Smooth muscle cell (in vitro differentiated cells): ENCODE results near the gene OPN3. TPM values are rescaled to one million over a fixed set of nuclear protein-coding genes. Genes with fewer than 3 reads are reported as not detected.

Experiments
- DNase-seq: peaks from one replicate; lab custom pipeline; 2025; ENCODE audit not compliant: unreplicated experiment; lab: John Stamatoyannopoulos, UW
- H2AFZ ChIP-seq: fragments of 200-600 bp; sonication (generic); 2 replicates; pipeline ENCODE4 v1.6.0; 2016; ENCODE audit warnings: antibody characterized with exemption, low read depth, mild to moderate bottlenecking
- H3F3A ChIP-seq: fragments of 200-600 bp; sonication (generic); 2 replicates; pipeline ENCODE4 v1.6.0; 2017; ENCODE audit warnings: antibody characterized with exemption, low read depth
- H3K27ac ChIP-seq: fragments of 200-600 bp; sonication (generic); 2 replicates; pipeline ENCODE4 v1.5.1; 2016; ENCODE audit warnings: low read depth, mild to moderate bottlenecking
- H3K27me3 ChIP-seq: fragments of 200-600 bp; sonication (generic); 2 replicates; pipeline ENCODE4 v1.6.1; 2016; ENCODE audit warnings: low read depth, mild to moderate bottlenecking
- H3K36me3 ChIP-seq: fragments of 200-600 bp; sonication (generic); 2 replicates; pipeline ENCODE4 v1.5.1; 2016; ENCODE audit warnings: low read depth
- H3K4me1 ChIP-seq: fragments of 200-600 bp; sonication (generic); 2 replicates; pipeline ENCODE4 v1.5.1; 2016; ENCODE audit warnings: low read depth
- H3K4me2 ChIP-seq: fragments of 200-600 bp; sonication (generic); 2 replicates; pipeline ENCODE4 v1.6.0; 2016; ENCODE audit warnings: mild to moderate bottlenecking
- H3K4me3 ChIP-seq: fragments of 200-600 bp; sonication (generic); 2 replicates; pipeline ENCODE4 v1.5.1; 2016; ENCODE audit warnings: mild to moderate bottlenecking
- H3K79me2 ChIP-seq: fragments of 200-600 bp; sonication (generic); 2 replicates; pipeline ENCODE4 v1.6.0; 2016; ENCODE audit warnings: low read depth, mild to moderate bottlenecking
- H3K9ac ChIP-seq: fragments of 200-600 bp; sonication (generic); 2 replicates; pipeline ENCODE4 v1.6.0; 2016; ENCODE audit warnings: low read depth
- H3K9me3 ChIP-seq: fragments of 200-600 bp; sonication (generic); replicated peaks from 2 replicates; pipeline ENCODE4 v1.5.1; 2016; ENCODE audit warnings: low read depth
- H4K20me1 ChIP-seq: fragments of 200-600 bp; sonication (generic); 2 replicates; pipeline ENCODE4 v1.6.0; 2016; ENCODE audit warnings: low read depth
- WGBS: methylation state at CpG from one replicate; pipeline ENCODE4 v1.1.7; 2016; ENCODE audit warnings: low lambda C conversion rate; 5-methylcytosine and 5-hydroxymethylcytosine counted together
- polyA plus RNA-seq: library from polyadenylated mRNA; unstranded; fragments of >200 nt; fragmentation: Nextera tagmentation; extraction: Ambion mirVana; gene quantifications from 2 replicates; pipeline ENCODE4 v1.2.1, GENCODE V29; 2016
- total RNA-seq: library from RNA; depleted of rRNA; stranded (reverse); fragments of >200 nt; gene quantifications from 2 replicates; pipeline ENCODE4 v1.2.3, GENCODE V29; 2014
- TF ChIP-seq, protein P1 (sequence below): fragments of 200-600 bp; sonication (generic); IDR thresholded peaks from 2 replicates; pipeline ENCODE4 v1.5.1; 2017; ENCODE audit warnings: borderline replicate concordance, mild to moderate bottlenecking, antibody characterized with exemption; ENCODE audit not compliant: insufficient read depth, poor library complexity, severe bottlenecking

OPN3 gene
- total and polyA plus RNA-seq, 2 experiments from 2014 or later: 24.8 to 33.0 TPM

DNA sequence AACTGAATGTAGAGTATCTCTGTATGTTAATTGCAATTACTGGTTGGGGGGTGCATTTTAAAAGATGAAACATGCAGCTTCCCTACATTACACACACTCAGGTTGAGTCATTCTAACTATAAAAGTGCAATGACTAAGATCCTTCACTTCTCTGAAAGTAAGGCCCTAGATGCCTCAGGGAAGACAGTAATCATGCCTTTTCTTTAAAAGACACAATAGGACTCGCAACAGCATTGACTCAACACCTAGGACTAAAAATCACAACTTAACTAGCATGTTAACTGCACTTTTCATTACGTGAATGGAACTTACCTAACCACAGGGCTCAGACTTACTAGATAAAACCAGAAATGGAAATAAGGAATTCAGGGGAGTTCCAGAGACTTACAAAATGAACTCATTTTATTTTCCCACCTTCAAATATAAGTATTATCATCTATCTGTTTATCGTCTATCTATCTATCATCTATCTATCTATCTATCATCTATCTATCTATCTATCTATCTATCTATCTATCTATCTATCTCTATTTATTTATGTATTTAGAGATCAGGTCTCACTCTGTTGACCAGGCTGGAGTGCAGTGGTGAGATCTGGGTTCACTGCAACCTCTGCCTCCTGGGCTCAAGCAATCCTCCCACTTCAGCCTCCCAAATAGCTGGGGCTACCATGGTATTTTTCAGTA, 47.8 kb downstream of the OPN3 start:
- 54% methylated on average over 3 of the region's 3 CpGs for WGBS
- Histone ChIP-seq H3K9ac (peak overlapping the region; percentile 34), H3K36me3 (no peaks in the 10 kb centered on the region), H3F3A (peaks cover 3% of the 10 kb centered on the region), H3K27me3 (no peaks in the 10 kb centered on the region), H4K20me1 (no peaks in the 10 kb centered on the region), H3K9me3 (no peaks in the 10 kb centered on the region), H3K4me1 (peaks cover 4% of the 10 kb centered on the region), H2AFZ (no peak overlapping the region), H3K4me3 (no peak overlapping the region), H3K79me2 (no peaks in the 10 kb centered on the region), H3K4me2 (peak overlapping the region; percentile 19), H3K27ac (peak overlapping the region; percentile 94)
- DNase-seq: no peak
- TF ChIP-seq, protein P1, sequence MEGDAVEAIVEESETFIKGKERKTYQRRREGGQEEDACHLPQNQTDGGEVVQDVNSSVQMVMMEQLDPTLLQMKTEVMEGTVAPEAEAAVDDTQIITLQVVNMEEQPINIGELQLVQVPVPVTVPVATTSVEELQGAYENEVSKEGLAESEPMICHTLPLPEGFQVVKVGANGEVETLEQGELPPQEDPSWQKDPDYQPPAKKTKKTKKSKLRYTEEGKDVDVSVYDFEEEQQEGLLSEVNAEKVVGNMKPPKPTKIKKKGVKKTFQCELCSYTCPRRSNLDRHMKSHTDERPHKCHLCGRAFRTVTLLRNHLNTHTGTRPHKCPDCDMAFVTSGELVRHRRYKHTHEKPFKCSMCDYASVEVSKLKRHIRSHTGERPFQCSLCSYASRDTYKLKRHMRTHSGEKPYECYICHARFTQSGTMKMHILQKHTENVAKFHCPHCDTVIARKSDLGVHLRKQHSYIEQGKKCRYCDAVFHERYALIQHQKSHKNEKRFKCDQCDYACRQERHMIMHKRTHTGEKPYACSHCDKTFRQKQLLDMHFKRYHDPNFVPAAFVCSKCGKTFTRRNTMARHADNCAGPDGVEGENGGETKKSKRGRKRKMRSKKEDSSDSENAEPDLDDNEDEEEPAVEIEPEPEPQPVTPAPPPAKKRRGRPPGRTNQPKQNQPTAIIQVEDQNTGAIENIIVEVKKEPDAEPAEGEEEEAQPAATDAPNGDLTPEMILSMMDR: no peak

GRCh38 chr1:241591736-241592135, 48.4 kb downstream of the OPN3 start:
- Histone ChIP-seq H3K36me3 (no peaks in the 10 kb centered on the region), H3K9me3 (no peaks in the 10 kb centered on the region), H3K4me3 (no peak overlapping the region), H3K27me3 (no peaks in the 10 kb centered on the region), H3K9ac (peak overlapping the region; percentile 71), H3K4me2 (peak overlapping the region; percentile 19), H3K4me1 (peaks cover 4% of the 10 kb centered on the region), H3K79me2 (no peaks in the 10 kb centered on the region), H4K20me1 (no peaks in the 10 kb centered on the region), H3K27ac (peak overlapping the region; percentile 94), H3F3A (peaks cover 3% of the 10 kb centered on the region), H2AFZ (no peak overlapping the region)
- 84% methylated on average over 5 of the region's 5 CpGs for WGBS
- TF ChIP-seq, protein P1: no peak
- no peak for DNase-seq

DNA sequence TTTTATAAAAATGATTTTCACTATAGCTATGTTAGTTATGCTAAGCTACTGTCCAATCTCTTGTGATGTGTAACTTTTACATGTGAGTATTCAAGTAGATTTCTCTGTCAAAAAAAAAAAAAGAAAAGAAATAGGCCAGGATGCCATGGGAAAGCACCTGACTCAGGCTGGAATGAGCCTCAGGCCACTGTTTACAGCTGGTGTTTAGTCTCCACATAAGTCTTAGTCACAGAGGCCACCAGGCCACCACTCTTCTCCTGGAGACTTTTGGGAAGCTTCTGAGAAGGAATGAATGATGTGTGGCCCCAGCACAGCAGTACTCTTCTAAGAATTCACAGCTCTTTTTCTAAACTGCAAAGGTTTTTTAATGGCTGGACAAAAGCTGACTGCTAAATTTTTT, 48.9 kb downstream of the OPN3 start:
- Histone ChIP-seq H2AFZ (no peak overlapping the region), H3K4me3 (no peak overlapping the region), H4K20me1 (no peaks in the 10 kb centered on the region), H3K4me2 (peak overlapping the region; percentile 36), H3K27ac (peak overlapping the region; percentile 94), H3F3A (peaks cover 3% of the 10 kb centered on the region), H3K36me3 (no peaks in the 10 kb centered on the region), H3K9me3 (no peaks in the 10 kb centered on the region), H3K27me3 (no peaks in the 10 kb centered on the region), H3K79me2 (no peaks in the 10 kb centered on the region), H3K9ac (peak overlapping the region; percentile 71), H3K4me1 (peaks cover 4% of the 10 kb centered on the region)
- DNase-seq: no peak
- TF ChIP-seq, protein P1: no peak

DNA sequence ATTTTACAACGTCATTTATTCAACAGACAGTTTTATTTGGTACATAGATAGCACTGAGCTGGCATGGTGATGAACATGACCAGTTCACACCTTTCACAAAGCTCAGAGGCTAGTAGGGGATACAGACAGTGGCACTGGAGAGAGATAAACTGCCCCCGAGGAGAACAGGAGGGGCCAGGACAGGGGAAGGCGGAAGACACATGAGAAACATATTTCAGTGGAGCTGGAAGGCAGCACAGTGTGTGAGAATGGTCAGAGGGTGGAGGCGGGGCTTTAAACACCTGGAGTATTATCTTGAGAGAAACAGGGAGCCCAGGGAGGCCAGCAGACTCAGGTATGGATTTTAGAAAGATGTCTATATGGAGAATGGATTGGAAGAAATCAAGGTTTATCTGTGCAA, 49.5 kb downstream of the OPN3 start:
- H3K79me2 ChIP-seq: no peaks in the 10 kb centered on the region
- no peaks in the 10 kb centered on the region for H4K20me1 ChIP-seq
- no peak overlapping the region for H2AFZ ChIP-seq
- H3K4me3 ChIP-seq: no peak overlapping the region
- TF ChIP-seq, protein P1: no peak
- H3F3A ChIP-seq: peaks cover 3% of the 10 kb centered on the region
- DNase-seq: no peak
- H3K9ac ChIP-seq: peak overlapping the region; percentile 43
- H3K27ac ChIP-seq: peak overlapping the region; percentile 94
- H3K9me3 ChIP-seq: no peaks in the 10 kb centered on the region
- peaks cover 4% of the 10 kb centered on the region for H3K4me1 ChIP-seq
- peak overlapping the region; percentile 36 for H3K4me2 ChIP-seq
- no peaks in the 10 kb centered on the region for H3K36me3 ChIP-seq
- no peaks in the 10 kb centered on the region for H3K27me3 ChIP-seq
- WGBS: 47% methylated on average over 4 of the region's 4 CpGs
